HepG2 (cell line): ENCODE results near the gene ARHGEF9.

Source experiments
- MED8 ChIP-seq: sonication (generic); formaldehyde crosslinking; IDR thresholded peaks from 2 replicates; pipeline ENCODE4 v1.8.1; 2023; ENCODE audit warnings: mild to moderate bottlenecking, missing genetic modification reagents; ENCODE audit not compliant: insufficient replicate concordance
- NFKB2 ChIP-seq: sonication (generic); formaldehyde crosslinking; IDR thresholded peaks from 2 replicates; pipeline ENCODE4 v1.4.0; 2020; ENCODE audit warnings: missing genetic modification reagents, borderline replicate concordance
- SAFB2 ChIP-seq: sonication (generic); formaldehyde crosslinking; IDR thresholded peaks from 2 replicates; pipeline ENCODE4 v1.5.1; 2020; ENCODE audit warnings: missing genetic modification reagents, low read depth, mild to moderate bottlenecking, borderline replicate concordance
- SIX4 ChIP-seq: sonication (generic); formaldehyde crosslinking; IDR thresholded peaks from 2 replicates; pipeline ENCODE4 v1.4.0; 2020; ENCODE audit warnings: missing genetic modification reagents
- TF ChIP-seq, protein P1 (sequence below): sonication (generic); formaldehyde crosslinking; IDR thresholded peaks from 2 replicates; pipeline ENCODE4 v1.5.1; 2020; ENCODE audit warnings: missing genetic modification reagents, mild to moderate bottlenecking, borderline replicate concordance
- TF ChIP-seq, protein P2 (sequence below): sonication (generic); formaldehyde crosslinking; IDR thresholded peaks from 2 replicates; pipeline ENCODE4 v1.5.0; 2020; ENCODE audit warnings: missing genetic modification reagents
- TF ChIP-seq, protein P3 (sequence below): IDR thresholded peaks from 2 replicates; pipeline ENCODE4 v1.6.1; 2016; ENCODE audit warnings: missing compliant biosample characterization, missing genetic modification reagents, borderline replicate concordance
- TF ChIP-seq, protein P4 (sequence below): sonication (generic); formaldehyde crosslinking; IDR thresholded peaks from 2 replicates; pipeline ENCODE4 v1.5.0; 2020; ENCODE audit warnings: mild to moderate bottlenecking, missing genetic modification reagents, moderate library complexity

DNA sequence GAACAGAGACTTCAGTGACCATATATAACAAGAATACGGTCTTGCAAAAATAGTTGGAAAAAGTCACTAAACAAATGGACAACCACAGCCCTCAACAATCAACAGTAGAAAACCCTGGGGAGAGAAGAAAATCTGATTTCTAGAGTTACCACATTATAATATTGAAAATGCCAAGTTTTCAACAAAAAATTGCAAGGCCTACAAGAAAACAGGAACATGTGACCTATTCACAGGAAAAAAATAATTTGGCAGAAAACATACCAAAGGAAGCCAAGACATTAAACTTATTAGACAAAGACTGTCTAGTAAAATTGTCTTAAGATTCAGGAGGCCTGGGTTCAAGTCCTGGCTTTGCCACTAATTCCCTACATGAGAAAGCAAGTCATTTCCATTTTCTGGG, 64.7 kb downstream of the ARHGEF9 start:
- TF ChIP-seq MED8 (CRISPR knock-in tag) (no peak), NFKB2 (CRISPR knock-in tag) (no peak), SIX4 (CRISPR knock-in tag) (no peak), SAFB2 (CRISPR knock-in tag) (no peak)
- TF ChIP-seq, protein P1, sequence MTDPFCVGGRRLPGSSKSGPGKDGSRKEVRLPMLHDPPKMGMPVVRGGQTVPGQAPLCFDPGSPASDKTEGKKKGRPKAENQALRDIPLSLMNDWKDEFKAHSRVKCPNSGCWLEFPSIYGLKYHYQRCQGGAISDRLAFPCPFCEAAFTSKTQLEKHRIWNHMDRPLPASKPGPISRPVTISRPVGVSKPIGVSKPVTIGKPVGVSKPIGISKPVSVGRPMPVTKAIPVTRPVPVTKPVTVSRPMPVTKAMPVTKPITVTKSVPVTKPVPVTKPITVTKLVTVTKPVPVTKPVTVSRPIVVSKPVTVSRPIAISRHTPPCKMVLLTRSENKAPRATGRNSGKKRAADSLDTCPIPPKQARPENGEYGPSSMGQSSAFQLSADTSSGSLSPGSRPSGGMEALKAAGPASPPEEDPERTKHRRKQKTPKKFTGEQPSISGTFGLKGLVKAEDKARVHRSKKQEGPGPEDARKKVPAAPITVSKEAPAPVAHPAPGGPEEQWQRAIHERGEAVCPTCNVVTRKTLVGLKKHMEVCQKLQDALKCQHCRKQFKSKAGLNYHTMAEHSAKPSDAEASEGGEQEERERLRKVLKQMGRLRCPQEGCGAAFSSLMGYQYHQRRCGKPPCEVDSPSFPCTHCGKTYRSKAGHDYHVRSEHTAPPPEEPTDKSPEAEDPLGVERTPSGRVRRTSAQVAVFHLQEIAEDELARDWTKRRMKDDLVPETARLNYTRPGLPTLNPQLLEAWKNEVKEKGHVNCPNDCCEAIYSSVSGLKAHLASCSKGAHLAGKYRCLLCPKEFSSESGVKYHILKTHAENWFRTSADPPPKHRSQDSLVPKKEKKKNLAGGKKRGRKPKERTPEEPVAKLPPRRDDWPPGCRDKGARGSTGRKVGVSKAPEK (CRISPR knock-in tag): no peak
- TF ChIP-seq, protein P2, sequence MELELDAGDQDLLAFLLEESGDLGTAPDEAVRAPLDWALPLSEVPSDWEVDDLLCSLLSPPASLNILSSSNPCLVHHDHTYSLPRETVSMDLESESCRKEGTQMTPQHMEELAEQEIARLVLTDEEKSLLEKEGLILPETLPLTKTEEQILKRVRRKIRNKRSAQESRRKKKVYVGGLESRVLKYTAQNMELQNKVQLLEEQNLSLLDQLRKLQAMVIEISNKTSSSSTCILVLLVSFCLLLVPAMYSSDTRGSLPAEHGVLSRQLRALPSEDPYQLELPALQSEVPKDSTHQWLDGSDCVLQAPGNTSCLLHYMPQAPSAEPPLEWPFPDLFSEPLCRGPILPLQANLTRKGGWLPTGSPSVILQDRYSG (CRISPR knock-in tag): no peak
- TF ChIP-seq, protein P3, sequence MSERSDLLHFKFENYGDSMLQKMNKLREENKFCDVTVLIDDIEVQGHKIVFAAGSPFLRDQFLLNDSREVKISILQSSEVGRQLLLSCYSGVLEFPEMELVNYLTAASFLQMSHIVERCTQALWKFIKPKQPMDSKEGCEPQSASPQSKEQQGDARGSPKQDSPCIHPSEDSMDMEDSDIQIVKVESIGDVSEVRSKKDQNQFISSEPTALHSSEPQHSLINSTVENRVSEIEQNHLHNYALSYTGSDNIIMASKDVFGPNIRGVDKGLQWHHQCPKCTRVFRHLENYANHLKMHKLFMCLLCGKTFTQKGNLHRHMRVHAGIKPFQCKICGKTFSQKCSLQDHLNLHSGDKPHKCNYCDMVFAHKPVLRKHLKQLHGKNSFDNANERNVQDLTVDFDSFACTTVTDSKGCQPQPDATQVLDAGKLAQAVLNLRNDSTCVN (CRISPR knock-in tag): no peak
- TF ChIP-seq, protein P4, sequence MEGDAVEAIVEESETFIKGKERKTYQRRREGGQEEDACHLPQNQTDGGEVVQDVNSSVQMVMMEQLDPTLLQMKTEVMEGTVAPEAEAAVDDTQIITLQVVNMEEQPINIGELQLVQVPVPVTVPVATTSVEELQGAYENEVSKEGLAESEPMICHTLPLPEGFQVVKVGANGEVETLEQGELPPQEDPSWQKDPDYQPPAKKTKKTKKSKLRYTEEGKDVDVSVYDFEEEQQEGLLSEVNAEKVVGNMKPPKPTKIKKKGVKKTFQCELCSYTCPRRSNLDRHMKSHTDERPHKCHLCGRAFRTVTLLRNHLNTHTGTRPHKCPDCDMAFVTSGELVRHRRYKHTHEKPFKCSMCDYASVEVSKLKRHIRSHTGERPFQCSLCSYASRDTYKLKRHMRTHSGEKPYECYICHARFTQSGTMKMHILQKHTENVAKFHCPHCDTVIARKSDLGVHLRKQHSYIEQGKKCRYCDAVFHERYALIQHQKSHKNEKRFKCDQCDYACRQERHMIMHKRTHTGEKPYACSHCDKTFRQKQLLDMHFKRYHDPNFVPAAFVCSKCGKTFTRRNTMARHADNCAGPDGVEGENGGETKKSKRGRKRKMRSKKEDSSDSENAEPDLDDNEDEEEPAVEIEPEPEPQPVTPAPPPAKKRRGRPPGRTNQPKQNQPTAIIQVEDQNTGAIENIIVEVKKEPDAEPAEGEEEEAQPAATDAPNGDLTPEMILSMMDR: no peak
